HCT116 (cell line): Measurements from ENCODE around the gene ZNF398.

ENCODE experiments used
- POLR2A ChIP-seq: IDR thresholded peaks from 2 replicates; pipeline ENCODE4 v1.7.0; 2011; ENCODE audit warnings: borderline replicate concordance; ENCODE audit not compliant: insufficient read depth, insufficient read length; ENCODE audit errors: extremely low read depth
- SP1 ChIP-seq: IDR thresholded peaks from 2 replicates; pipeline ENCODE4 v1.6.1; 2012; ENCODE audit warnings: low read depth
- ZNF274 ChIP-seq: fragments of 200-500 bp; sonication (Bioruptor generic); IDR thresholded peaks from 2 replicates; pipeline ENCODE4 v1.6.1; 2014; ENCODE audit warnings: mild to moderate bottlenecking, low read depth, low read length, inconsistent platforms

- TF ChIP-seq POLR2A (no peak), SP1 (no peak), ZNF274 (no peak)
Observed at GRCh38 chr7:149136118-149136517, 11.1 kb upstream of the ZNF398 start.
